Measurements from ENCODE around the gene P4HA1. TPM values are rescaled to one million over a fixed set of nuclear protein-coding genes. Genes with fewer than 3 reads are reported as not detected.
"Not testable (repeated sequence)": the region's sequence is repeated elsewhere in the genome, so short reads cannot be mapped to it uniquely, and the experiment has no call there.

The P4HA1 gene
- total RNA-seq, 2 experiments from 2014 or later: 48.1 to 49.2 TPM

DNA sequence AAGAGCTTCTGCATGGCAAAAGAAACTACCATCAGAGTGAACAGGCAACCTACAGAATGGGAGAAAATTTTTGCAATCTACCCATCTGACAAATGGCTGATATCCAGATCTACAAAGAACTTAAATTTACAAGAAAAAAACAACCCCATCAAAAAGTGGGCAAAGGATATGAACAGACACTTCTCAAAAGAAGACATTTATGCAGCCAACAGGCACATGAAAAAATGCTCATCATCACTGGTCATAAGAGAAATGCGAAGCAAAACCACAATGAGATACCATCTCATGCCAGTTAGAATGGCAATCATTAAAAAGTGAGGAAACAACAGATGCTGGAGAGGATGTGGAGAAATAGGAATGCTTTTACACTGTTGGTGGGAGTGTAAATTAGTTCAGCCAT lies 70.0 kb downstream of the P4HA1 start:
- POLR2A ChIA-PET, CTCF ChIA-PET, DNase-seq, H3K27ac Mint-ChIP-seq, H3K27me3 Mint-ChIP-seq, H3K4me3 Mint-ChIP-seq, H3K9me3 Mint-ChIP-seq: not testable (repeated sequence)
- peaks cover 58% of the 10 kb centered on the region for H3K36me3 Mint-ChIP-seq (ENCODE audit: low read depth)
- peaks cover 34% of the 10 kb centered on the region for H3K4me1 Mint-ChIP-seq

DNA sequence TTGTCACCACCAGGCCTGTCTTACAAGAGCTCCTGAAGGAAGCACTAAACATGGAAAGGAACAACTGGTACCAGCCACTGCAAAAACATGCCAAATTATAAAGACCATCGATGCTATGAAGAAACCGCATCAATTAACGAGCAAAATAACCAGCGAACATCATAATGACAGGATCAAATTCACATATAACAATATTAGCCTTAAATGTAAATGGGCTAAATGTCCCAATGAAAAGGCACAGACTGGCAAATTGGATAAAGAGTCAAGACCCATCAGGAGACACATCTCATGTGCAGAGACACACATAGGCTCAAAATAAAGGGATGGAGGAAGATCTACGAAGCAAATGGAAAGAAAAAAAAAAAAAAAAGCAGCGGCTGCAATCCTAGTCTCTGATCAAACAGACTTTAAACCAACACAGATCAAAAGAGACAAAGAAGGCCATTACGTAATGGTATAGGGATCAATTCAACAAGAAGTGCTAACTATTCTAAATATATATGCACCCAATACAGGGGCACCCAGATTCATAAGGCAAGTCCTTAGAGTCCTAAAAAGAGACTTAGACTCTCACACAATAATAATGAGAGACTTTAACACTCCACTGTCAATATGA lies 73.1 kb downstream of the P4HA1 start:
- POLR2A ChIA-PET, H3K27me3 Mint-ChIP-seq, H3K9me3 Mint-ChIP-seq, CTCF ChIA-PET, H3K27ac Mint-ChIP-seq, DNase-seq, H3K4me3 Mint-ChIP-seq: not testable (repeated sequence)
- Mint-ChIP-seq H3K4me1 (peaks cover 52% of the 10 kb centered on the region), H3K36me3 (ENCODE audit: low read depth) (peaks cover 81% of the 10 kb centered on the region)

DNA sequence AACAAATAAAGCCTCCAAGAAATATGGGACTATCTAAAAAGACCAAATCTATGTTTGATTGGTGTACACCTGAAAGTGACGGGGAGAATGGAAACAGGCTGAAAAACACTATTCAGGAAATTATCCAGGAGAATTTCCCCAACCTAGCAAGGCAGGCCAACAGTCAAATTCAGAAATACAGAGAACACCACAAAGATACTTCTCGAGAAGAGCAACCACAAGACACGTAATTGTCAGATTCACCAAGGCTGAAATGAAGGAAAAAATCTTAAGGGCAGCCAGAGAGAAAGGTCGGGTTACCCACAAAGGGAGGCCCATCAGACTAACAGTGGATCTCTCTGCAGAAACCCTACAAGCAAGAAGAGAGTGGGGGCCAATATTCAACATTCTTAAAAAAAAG lies 73.7 kb downstream of the P4HA1 start:
- H3K4me3 Mint-ChIP-seq, CTCF ChIA-PET, H3K27me3 Mint-ChIP-seq, DNase-seq, H3K27ac Mint-ChIP-seq, H3K9me3 Mint-ChIP-seq, POLR2A ChIA-PET: not testable (repeated sequence)
- Mint-ChIP-seq H3K36me3 (ENCODE audit: low read depth) (peaks cover 82% of the 10 kb centered on the region), H3K4me1 (peaks cover 52% of the 10 kb centered on the region)

DNA sequence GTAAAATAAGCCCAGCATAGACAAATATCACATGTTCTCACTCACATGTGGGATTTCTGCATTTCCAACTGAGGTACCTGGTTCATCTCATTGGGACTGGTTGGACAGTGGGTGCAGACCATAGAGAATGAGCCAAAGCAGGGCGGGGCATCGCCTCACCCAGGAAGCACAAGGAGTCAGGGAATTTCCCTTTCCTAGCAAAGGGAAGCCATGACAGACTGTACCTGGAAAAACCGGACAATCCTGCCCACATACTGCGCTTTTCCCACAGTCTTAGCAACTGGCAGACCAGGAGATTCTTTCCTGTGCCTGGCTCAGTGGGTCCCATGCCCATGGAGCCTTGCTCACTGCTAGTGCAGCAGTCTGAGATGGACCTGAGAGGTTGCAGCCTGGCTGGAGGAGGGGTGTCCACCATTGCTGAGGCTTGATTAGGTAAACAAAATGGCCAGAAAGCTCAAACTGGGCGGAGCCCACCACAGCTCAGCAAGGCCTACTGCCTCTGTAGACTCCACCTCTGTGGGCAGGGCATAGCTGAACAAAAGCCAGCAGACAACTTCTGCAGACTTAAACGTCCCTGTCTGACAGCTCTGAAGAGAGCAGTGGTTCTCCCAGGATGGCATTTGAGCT lies 75.0 kb downstream of the P4HA1 start:
- H3K9me3 Mint-ChIP-seq, POLR2A ChIA-PET, H3K4me3 Mint-ChIP-seq, DNase-seq, H3K27ac Mint-ChIP-seq, CTCF ChIA-PET, H3K27me3 Mint-ChIP-seq: not testable (repeated sequence)
- peaks cover 52% of the 10 kb centered on the region for H3K4me1 Mint-ChIP-seq
- peaks cover 75% of the 10 kb centered on the region for H3K36me3 Mint-ChIP-seq (ENCODE audit: low read depth)

DNA sequence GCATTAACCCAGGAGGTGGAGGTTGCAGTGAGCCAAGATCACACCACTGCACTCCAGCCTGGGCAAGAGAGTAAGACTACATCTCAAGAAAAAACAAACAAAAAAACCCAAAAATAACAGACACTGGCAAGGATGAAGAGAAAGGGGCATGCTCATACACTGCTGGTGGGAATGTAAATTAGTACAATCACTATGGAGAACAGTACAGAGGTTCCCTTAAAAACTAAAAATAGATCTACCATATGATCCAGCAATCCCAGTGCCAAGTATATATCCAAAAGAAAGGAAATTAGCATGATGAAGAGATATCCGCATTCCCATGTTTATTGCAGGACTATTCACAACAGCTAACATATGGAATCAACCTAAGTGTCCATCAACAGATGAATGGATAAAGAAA lies 75.6 kb downstream of the P4HA1 start:
- H3K27ac Mint-ChIP-seq: no peak overlapping the region
- POLR2A ChIA-PET: no interaction called here
- no peak for DNase-seq
- H3K27me3 Mint-ChIP-seq: no peaks in the 10 kb centered on the region
- peaks cover 3% of the 10 kb centered on the region for H3K9me3 Mint-ChIP-seq
- H3K36me3 Mint-ChIP-seq (ENCODE audit: low read depth): peaks cover 74% of the 10 kb centered on the region
- no peak overlapping the region for H3K4me3 Mint-ChIP-seq
- H3K4me1 Mint-ChIP-seq: peaks cover 52% of the 10 kb centered on the region
- CTCF ChIA-PET: no interaction called here

DNA sequence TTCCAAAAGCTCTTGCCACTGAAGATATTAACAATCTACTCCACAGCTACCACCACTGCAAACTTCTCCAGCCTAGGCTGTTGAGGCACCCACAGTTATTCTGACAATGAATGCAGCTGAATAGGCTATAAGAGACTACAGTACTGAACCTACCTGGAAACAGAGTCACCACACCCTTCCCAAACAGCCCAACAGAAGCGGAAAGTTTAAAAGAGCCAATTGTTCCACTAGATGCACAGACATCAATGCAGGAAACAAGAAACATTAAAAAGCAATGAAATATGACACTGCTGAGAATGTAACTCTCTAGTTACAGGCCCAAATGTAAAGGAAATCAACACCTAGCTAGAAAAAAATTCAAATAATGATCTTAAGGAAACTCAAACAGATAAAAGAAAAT lies 77.6 kb downstream of the P4HA1 start:
- Mint-ChIP-seq H3K4me3 (no peak overlapping the region), H3K4me1 (peaks cover 39% of the 10 kb centered on the region), H3K27ac (no peak overlapping the region), H3K9me3 (peaks cover 3% of the 10 kb centered on the region), H3K36me3 (ENCODE audit: low read depth) (peaks cover 64% of the 10 kb centered on the region), H3K27me3 (no peaks in the 10 kb centered on the region)
- CTCF ChIA-PET: interaction anchor here (1.7 kb wide), 1 partner anchor 42 kb away, joined by 3 read pairs; no protein-coding TSS in a partner anchor
- DNase-seq: no peak
- POLR2A ChIA-PET: no interaction called here

DNA sequence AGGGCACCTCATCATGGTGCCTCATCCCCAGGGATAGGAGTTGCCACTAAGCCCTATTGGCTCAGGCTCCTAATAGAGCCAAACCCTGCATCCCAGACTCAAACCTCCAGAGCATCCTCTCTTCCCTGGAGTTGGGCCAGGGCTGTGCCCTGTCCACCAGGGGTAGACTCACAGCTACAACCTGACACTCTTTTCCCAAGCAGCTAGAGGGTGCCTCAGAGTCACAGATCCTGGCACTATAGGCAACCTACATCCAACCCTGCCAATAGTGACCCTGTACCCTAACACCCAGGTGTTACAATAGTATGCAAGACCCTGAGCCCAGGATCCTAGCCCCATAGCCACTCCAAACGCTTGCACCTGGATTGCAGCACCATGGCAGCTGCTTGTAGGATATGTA lies 78.0 kb downstream of the P4HA1 start:
- H3K4me3 Mint-ChIP-seq: no peak overlapping the region
- H3K36me3 Mint-ChIP-seq (ENCODE audit: low read depth): peaks cover 63% of the 10 kb centered on the region
- peaks cover 35% of the 10 kb centered on the region for H3K4me1 Mint-ChIP-seq
- ChIA-PET POLR2A (no interaction called here), CTCF (interaction anchor here (1.7 kb wide), 1 partner anchor 43 kb away, joined by 3 read pairs; no protein-coding TSS in a partner anchor)
- H3K27ac Mint-ChIP-seq: no peak overlapping the region
- H3K9me3 Mint-ChIP-seq: peaks cover 3% of the 10 kb centered on the region
- H3K27me3 Mint-ChIP-seq: no peaks in the 10 kb centered on the region
- no peak for DNase-seq

DNA sequence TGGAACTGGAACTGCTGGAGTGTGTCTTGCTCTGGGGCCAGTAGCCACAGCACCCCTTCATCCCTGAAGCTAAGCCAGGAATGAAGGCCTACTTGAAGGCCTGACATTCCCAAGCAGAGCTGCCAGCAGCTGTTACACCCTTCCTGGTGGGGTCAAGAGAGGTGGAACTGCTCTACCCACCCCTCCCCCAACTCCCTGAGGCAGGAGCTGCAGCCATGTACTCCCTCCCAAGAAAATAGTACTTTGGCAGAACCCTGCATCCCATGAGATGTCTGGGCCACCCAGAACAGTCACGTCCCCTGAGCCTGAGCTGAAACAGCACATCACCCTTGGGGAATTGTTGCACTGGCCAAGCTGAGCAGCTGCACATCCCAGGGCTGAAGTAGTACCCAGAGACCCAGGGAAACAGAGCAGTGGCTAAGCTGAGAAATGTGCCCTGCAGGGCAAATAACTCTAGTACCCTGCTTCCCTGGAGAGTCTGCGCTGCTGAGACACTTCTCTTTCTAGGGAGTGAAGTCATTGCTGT lies 78.6 kb downstream of the P4HA1 start:
- ChIA-PET CTCF (interaction anchor here (0.6 to 1.7 kb wide), 2 partner anchors 43 to 78 kb away, joined by 3 read pairs; no protein-coding TSS in a partner anchor), POLR2A (no interaction called here)
- H3K4me1 Mint-ChIP-seq: peaks cover 29% of the 10 kb centered on the region
- no peak overlapping the region for H3K4me3 Mint-ChIP-seq
- no peaks in the 10 kb centered on the region for H3K9me3 Mint-ChIP-seq
- H3K27me3 Mint-ChIP-seq: no peaks in the 10 kb centered on the region
- no peak overlapping the region for H3K27ac Mint-ChIP-seq
- DNase-seq: no peak
- peaks cover 62% of the 10 kb centered on the region for H3K36me3 Mint-ChIP-seq (ENCODE audit: low read depth)

DNA sequence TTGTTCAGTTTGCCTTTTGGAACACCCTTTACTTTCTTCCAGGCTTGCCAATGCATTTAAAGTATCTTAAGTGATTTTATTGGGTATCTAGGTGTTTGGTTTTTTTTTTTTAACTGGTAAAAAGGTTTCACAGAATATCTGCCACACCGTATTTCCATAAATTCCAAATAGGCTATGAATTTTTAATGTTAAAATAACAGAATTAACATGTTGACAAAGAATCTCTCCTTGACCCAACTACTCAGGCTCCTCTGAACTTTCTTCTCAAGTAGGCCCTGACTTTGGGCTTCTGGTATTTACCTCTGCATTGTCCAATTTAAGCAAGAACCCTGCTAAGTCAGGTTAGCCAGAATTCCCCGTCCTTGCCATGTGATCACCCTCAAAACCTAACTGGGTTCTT lies 80.9 kb downstream of the P4HA1 start:
- Mint-ChIP-seq H3K36me3 (ENCODE audit: low read depth) (peaks cover 58% of the 10 kb centered on the region), H3K4me3 (no peak overlapping the region)

DNA sequence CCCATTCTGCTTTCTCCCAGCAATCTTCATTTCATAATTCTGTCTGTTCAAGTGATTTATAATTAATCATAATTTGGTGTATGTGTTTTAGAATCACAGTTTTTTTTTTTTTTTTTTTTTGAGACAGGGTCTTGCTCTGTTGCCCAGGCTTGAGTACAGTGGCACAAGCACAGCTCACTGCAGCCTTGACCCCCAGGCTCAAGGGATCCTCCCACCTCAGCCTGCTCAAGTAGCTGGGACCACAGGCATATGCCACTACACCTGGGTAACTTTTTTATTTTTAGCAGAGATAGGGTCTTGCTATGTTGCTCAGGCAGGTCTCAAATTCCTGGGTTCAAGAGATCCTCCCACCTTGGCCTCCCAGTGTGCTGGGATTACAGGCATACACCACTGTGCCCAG lies 92.8 kb downstream of the P4HA1 start:
- no peaks in the 10 kb centered on the region for H3K9me3 Mint-ChIP-seq
- DNase-seq: no peak

More for the DNA sequence above, 80.9 kb downstream of the P4HA1 start:
- POLR2A ChIA-PET: no interaction called here
- Mint-ChIP-seq H3K9me3 (no peaks in the 10 kb centered on the region), H3K4me1 (peaks cover 14% of the 10 kb centered on the region), H3K27ac (no peak overlapping the region), H3K27me3 (no peaks in the 10 kb centered on the region)
- DNase-seq: no peak
- CTCF ChIA-PET: no interaction called here

DNA sequence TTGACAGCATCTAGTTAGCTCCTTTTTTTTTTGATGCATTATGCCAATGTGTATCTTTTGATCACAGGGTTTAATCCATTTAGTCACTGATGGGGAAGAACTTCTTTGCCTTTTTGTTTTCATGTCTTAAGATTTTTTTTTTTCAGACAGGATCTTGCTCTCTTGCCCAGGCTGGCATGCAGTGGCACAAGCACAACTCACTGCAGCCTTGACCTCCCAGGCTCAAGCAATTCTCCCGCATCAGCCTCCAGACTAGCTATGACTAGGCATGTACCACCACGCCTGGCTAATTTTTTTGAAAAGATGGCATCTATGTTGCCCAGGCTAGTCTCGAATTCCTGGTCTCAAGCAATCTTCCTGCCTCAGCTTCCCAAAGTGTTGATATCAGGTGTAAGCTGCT lies 95.7 kb downstream of the P4HA1 start:
- Mint-ChIP-seq H3K27me3 (no peaks in the 10 kb centered on the region), H3K9me3 (peaks cover 4% of the 10 kb centered on the region), H3K27ac (no peak overlapping the region), H3K36me3 (ENCODE audit: low read depth) (peaks cover 32% of the 10 kb centered on the region), H3K4me3 (no peak overlapping the region), H3K4me1 (no peaks in the 10 kb centered on the region)
- POLR2A ChIA-PET: no interaction called here
- CTCF ChIA-PET: no interaction called here
- no peak for DNase-seq

More for the DNA sequence above, 92.8 kb downstream of the P4HA1 start:
- no peaks in the 10 kb centered on the region for H3K4me1 Mint-ChIP-seq
- no peak overlapping the region for H3K4me3 Mint-ChIP-seq
- H3K27me3 Mint-ChIP-seq: no peaks in the 10 kb centered on the region
- peaks cover 42% of the 10 kb centered on the region for H3K36me3 Mint-ChIP-seq (ENCODE audit: low read depth)
- no peak overlapping the region for H3K27ac Mint-ChIP-seq
- ChIA-PET POLR2A (no interaction called here), CTCF (no interaction called here)

DNA sequence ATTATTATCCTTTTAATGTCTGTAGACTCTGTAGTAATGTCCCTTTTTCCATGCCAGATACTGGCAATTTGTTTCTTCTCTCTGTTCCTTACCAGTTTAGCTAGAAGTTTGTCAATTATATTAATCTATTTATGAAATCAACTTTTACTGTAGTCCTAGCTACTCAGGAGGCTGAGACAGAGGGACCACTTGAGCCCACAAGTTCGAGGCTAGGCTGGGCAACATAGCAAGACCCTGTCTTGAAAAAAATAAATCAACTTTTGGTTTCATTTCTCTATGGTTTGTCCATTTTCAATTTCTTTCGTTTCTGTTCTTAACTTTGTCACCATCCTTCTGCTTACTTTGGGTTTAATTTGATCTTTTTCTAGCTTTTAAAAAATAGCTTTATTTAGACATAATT lies 99.6 kb downstream of the P4HA1 start:
- POLR2A ChIA-PET: interaction anchor here (0.8 kb wide), 1 partner anchor 460 kb away, joined by 3 read pairs; no protein-coding TSS in a partner anchor
- no peaks in the 10 kb centered on the region for H3K4me1 Mint-ChIP-seq
- CTCF ChIA-PET: no interaction called here
- H3K36me3 Mint-ChIP-seq (ENCODE audit: low read depth): peaks cover 39% of the 10 kb centered on the region
- no peak overlapping the region for H3K27ac Mint-ChIP-seq
- H3K9me3 Mint-ChIP-seq: peaks cover 5% of the 10 kb centered on the region
- H3K4me3 Mint-ChIP-seq: no peak overlapping the region
- H3K27me3 Mint-ChIP-seq: no peaks in the 10 kb centered on the region
- DNase-seq: no peak

DNA sequence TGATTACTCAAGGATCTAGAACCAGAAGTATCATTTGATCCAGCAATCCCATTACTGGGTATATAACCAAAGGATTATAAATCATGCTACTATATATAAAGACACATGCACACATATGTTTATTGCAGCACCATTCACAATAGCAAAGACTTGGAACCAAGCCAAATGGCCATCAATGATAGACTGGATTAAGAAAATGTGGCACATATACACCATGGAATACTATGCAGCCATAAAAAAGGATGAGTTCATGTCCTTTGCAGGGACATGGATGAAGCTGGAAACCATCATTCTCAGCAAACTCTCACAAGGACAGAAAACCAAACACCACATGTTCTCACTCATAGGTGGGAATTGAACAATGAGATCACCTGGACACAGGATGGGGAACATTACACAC lies 101.2 kb downstream of the P4HA1 start:
- DNase-seq, H3K9me3 Mint-ChIP-seq, H3K4me1 Mint-ChIP-seq, H3K4me3 Mint-ChIP-seq, H3K27ac Mint-ChIP-seq, H3K27me3 Mint-ChIP-seq, POLR2A ChIA-PET: not testable (repeated sequence)
- CTCF ChIA-PET: interaction anchor here (0.6 kb wide), 1 partner anchor 207 kb away, joined by 3 read pairs; no protein-coding TSS in a partner anchor
- H3K36me3 Mint-ChIP-seq (ENCODE audit: low read depth): peaks cover 41% of the 10 kb centered on the region

DNA sequence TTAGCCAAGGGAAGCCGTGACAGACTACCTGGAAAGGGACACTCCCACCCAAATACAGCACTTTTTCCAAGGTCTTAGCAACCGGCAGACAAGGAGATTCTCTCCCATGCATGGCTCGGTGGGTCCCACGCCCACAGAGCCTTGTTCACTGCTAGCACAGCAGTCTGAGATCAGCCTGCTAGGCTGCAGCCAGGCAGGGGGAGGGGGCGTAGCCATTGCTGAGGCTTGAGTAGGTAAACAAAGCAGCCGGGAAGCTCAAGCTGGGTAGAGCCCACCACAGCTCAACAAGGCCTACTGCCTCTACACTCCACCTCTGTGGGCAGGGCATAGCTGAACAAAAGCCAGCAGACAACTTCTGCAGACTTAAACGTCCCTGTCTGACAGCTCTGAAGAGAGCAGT lies 106.9 kb downstream of the P4HA1 start:
- H3K4me3 Mint-ChIP-seq, CTCF ChIA-PET, H3K27me3 Mint-ChIP-seq, DNase-seq, H3K4me1 Mint-ChIP-seq, H3K9me3 Mint-ChIP-seq, H3K27ac Mint-ChIP-seq: not testable (repeated sequence)
- POLR2A ChIA-PET: interaction anchor here (0.7 kb wide), 1 partner anchor 11 kb away, joined by 3 read pairs; no protein-coding TSS in a partner anchor
- H3K36me3 Mint-ChIP-seq (ENCODE audit: low read depth): peaks cover 28% of the 10 kb centered on the region

Measured in activated CD4-positive, alpha-beta memory T cell treated with anti-CD3 and anti-CD28 coated beads, Interleukin-2, amount 10 ng/mL, durations not matched to agents 7 days and 5 days (primary cell).